ENCODE data around the gene NNT.

DNA sequence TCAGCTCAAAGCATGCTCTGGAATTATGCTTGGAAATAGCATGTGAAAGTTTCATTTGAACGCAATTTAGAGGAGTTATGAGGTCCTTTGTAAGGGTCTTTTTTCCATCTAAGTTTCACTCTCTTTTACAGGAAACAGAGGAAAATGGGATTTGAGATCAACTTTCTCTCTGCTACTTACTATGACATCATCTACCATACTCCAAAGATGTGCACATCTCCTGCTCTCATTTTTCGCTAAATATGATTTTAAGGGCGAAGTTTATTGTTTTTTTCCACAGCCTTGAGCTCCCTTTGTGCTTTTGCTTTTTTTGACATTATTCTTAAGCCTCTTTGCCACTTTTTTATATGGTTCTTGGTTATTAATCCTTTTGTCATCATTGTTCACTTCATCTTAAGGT, 125.6 kb downstream of the NNT start:
- no peak for TF ChIP-seq EZH2 (IDR thresholded peaks at IDR 0.05; ENCODE audit: low read length)
- no peak for TF ChIP-seq CTCF (optimal IDR thresholded peaks at IDR 0.05 in 1 of 3, IDR thresholded peaks at IDR 0.05 in 1 of 3, conservative IDR thresholded peaks at IDR 0.05 in 1 of 3; ENCODE audit: extremely low read depth in 1 of 3, insufficient read depth in 2 of 3, low read length in 3 of 3)

Data from keratinocyte (primary cell).